ENCODE results near the gene PUS1.
"Not testable (repeated sequence)": the region's sequence is repeated elsewhere in the genome, so short reads cannot be mapped to it uniquely, and the experiment has no call there.

The PUS1 gene

DNA sequence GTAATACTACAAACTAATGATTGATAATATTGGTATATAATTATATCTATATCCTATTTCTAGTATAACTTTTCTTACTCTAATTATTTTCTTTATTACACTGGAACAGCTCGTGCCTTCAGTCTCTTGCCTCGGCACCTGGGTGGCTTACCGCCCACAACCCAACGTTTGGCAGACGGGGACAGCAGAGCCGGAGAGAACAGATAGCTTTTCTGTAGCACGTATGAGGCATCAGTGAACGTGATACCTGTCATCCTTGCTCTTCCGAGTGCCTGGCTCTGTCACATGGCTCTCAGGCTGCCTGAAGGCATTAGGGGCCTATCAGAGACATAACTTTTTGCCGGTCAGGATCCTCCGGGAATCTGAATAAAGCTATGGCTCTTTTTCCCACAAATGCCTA lies 5.5 kb downstream of the PUS1 start:
- no peak for DNase-seq (ENCODE audit: low read depth, low spot score)

DNA sequence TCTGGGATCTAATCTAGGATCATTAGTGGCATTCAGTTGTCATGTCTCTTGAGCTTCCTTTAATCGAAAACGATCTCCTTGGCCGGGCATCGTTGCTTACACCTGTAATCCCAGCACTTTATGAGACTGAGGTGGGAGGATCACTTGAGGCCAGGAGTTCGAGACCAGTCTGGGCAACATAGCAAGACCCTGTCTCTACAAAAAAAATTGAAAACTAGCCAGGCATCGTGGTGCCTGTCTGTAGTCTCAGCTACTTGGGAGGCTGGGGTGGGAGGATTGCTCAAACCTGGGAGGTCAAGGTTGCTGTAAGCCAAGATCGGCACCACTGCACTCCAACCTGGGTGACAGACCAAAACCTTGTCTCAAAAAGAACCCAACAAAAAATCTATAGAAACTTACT lies 9.0 kb downstream of the PUS1 start:
- no peak for DNase-seq (ENCODE audit: low read depth, low spot score)

- DNase-seq (ENCODE audit: low read depth, low spot score): no peak
These were observed 9.9 kb downstream of the PUS1 start for GRCh38 chr12:131939007-131939406.

DNA sequence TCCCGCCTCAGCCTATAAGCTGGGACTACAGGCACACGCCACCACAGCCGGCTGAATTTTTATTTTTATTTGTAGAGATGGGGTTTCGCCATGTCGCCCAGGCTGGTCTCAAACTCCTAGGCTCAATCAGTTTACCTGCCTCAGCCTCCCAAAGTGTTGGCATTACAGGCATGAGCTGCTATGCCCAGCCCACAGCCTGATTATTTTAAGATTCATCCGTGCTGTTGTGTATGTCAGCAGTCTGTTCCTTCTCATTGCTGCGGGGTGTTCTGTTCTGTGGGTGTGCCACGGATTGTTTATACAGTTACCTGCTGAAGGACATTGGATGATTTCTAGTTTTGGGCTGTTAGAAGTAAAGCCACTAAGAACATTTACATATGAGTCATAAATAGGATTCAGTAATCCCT lies 11.1 kb downstream of the PUS1 start:
- DNase-seq (ENCODE audit: low read depth, low spot score): no peak

DNA sequence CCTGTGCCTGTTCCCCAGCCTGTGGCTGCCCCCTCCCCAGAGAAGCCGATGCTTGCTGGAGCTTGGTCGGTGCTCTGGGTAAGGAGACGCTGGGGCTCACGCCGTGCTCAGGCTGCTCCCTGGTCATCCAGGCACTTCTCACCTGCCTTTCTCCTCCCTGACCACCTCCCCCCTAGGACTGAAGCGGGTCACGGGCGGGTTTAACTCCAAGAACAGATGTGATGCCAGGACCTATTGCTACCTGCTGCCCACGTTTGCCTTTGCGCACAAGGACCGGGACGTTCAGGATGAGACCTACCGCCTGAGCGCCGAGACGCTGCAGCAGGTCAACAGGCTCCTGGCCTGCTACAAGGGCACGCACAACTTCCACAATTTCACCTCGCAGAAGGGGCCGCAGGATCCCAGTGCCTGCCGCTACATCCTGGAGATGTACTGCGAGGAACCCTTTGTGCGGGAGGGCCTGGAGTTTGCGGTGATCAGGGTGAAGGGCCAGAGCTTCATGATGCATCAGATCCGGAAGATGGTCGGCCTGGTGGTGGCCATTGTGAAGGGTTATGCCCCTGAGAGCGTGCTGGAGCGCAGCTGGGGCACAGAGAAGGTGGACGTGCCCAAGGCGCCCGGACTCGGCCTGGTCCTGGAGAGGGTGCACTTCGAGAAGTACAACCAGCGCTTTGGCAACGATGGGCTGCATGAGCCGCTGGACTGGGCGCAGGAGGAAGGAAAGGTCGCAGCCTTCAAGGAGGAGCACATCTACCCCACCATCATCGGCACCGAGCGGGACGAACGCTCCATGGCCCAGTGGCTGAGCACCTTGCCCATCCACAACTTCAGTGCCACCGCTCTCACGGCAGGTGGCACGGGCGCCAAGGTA lies 12.3 kb downstream of the PUS1 start:
- no peak for DNase-seq (ENCODE audit: low read depth, low spot score)

DNA sequence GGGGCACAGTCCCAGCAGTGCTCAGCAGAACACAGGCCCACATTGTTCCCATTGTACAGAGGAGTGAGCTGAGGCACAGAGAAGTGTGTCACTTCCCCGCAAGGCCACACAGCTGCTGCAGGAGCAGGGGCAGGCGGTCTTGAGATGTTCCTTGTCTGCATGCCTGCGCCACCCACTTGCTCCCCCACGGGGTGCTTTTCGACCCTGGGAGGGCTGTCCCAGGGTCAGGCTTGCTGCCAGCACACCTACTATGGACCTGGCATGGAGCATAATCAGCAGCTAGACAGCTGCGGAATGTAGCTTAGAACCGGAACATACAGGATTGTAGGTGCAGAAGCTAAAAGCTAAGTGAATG lies 12.9 kb downstream of the PUS1 start:
- no peak for DNase-seq (ENCODE audit: low read depth, low spot score)

- no peak for DNase-seq (ENCODE audit: low read depth, low spot score)
These were observed 13.6 kb downstream of the PUS1 start for GRCh38 chr12:131942671-131943070.

GRCh38 chr12:131943389-131943788 lies 14.3 kb downstream of the PUS1 start:
- no peak for DNase-seq (ENCODE audit: low read depth, low spot score)

- DNase-seq (ENCODE audit: low read depth, low spot score): no peak
These were observed 14.8 kb downstream of the PUS1 start for GRCh38 chr12:131943876-131944275.

DNA sequence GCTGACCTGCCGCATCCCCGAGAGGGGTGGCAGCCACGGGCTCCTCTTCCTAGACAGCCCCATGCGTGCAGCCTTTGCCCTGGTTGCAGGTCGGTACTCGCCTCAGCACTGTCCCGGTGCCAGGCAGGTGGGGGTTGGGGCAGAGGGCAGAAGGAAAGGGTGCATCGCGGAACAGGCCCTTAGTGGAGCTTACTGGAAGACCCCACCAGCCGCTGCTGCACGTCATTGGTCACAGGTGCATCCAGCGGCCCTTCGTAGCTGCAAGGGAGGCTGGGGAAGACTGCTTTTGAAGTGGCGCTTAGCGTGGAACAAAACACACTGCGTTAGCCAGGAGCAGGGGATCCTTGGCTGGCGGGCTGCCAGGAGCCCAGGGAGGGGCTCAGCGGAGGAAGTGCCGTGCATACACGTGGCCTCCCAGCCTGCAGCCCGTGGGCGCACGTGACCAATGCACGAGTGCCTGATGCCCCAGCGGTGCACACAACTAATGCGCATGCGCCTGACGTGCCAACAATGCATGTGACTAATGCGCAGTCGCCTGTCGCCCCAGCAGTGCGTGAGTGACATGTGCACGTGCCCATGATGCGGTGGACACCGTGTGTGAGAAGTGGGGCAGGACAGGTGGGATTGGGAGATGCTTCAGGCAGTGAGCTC lies 15.7 kb downstream of the PUS1 start:
- DNase-seq (ENCODE audit: low read depth, low spot score): no peak

DNA sequence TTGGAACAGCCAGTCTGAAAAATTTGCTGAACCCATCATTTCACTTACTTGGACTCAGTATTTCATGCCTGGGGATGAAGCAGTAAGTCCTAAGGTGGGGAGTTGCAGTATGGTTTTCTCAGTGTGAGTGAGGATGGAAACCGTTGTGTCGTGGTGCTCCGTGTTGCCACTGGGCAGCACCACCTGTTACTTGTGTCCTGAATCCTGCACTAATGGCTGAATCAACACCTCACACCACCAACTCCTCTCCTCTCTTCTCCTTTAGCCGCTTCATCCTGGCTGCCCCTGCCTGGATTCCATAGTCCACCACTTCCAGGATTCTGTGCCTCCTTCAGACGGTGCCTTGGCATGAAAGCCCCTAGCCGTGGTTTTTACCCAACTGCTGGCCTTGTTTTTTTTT lies 17.7 kb downstream of the PUS1 start:
- no peak for DNase-seq (ENCODE audit: low read depth, low spot score)

GRCh38 chr12:131947482-131948027 lies 18.5 kb downstream of the PUS1 start:
- no peak for DNase-seq (ENCODE audit: low read depth, low spot score)

GRCh38 chr12:131948166-131948712 lies 19.2 kb downstream of the PUS1 start:
- DNase-seq (ENCODE audit: low read depth, low spot score): no peak

- DNase-seq (ENCODE audit: low read depth, low spot score): not testable (repeated sequence)
These were observed 19.8 kb downstream of the PUS1 start for GRCh38 chr12:131948713-131949430.

DNA sequence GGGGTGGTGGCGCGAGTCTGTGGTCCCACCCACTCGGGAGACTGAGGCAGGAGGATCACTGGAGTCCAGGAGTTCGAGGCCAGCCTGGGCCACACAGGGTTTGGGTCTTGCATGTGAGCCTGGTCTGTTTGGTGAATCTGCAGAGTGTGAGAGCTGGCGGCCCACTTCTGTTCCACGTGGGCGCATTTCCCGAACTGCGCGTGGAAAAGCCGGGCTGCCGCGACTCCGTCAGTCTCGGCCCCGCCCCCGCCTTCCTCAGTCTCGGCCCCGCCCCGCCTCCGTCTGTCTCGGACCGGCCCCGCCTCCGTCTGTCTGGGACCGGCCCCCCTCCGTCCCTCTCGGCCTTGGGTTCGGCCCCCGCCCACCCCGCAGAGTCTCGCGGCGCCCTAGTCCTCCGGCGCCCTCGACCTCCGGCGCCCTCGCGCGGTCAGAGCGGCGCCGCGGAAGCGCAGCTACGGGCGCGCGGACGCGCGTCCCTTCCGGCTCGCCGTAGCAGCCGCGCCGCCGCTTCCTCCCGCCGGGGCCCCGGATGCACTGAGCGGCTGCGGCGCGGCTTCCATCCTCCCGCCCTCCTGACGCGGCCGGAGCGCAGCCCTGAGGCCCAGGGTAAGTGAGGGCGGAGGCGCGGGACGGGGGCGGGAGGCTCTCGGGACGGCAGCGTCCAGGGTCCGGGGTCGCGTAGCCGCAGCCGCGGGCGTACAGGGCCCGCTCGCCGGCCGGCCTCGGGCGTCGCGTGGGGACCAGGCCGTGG lies 20.5 kb downstream of the PUS1 start, which contains the start of gene EP400:
Gene EP400, plus strand, starts transcription at position 512 of the 751 bp plus-strand sequence. CDS start 10,678 bp downstream, outside the sequence.
- peak; percentile 66 for DNase-seq (ENCODE audit: low read depth, low spot score)

DNA sequence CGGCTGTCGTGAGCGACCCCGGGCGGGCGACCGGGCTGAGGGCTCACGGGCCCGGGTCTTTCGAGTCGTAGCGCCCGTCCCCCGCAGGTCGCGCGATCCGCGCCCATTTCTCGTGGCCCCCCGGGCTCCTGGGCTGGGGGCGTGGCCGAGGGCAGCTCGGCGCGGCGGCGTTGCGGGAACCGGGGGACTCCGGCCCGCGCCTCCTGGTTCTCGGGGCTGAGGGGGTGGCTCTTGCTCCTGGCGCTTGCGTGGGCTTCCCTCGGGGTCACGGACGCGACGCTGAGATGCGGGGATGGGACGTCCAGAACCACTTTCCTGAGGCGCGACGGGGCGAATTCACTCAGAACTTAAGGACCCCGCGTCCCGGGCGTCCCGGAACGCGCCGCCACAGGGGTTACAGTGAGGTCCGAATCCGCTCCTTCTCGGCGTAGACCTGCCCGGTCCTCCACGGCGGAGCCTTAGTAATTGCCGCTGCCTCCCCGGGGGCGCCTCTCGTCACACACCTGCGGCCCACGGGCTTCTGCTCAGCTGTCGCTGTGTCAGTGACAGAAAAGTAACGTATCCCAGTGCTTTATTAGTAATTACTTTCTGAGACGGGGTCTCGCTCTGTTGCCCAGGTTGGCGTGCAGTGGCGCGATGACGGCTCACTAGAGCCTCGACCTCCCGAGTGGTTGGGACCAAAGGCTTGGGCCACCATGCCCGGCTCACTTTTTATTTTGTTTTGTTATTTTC lies 21.3 kb downstream of the PUS1 start:
- no peak for DNase-seq (ENCODE audit: low read depth, low spot score)

- DNase-seq (ENCODE audit: low read depth, low spot score): not testable (repeated sequence)
These were observed 24.7 kb downstream of the PUS1 start for GRCh38 chr12:131953810-131954209.

DNA sequence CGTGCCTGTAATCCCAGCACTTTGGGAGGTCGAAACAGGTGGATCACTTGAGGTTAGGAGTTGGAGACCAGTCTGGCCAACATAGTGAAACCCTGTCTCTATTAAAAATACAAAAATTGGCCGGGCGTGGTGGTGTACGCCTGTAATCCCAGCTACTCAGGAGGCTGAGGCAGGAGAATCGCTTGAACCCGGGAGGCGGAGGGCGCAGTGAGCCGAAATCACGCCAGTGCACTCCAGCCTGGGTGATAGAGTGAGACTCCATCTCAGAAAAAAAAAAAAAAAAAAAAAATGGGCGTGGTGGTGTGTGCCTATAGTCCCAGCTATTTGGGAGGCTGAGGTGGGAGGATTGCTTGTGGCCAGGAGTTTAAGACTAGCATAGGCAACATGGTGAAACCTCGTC lies 25.4 kb downstream of the PUS1 start:
- DNase-seq (ENCODE audit: low read depth, low spot score): not testable (repeated sequence)

- no peak for DNase-seq (ENCODE audit: low read depth, low spot score)
These were observed 30.0 kb downstream of the PUS1 start for GRCh38 chr12:131959116-131959515.
